ENCODE measurements around the gene DOK4. TPM values are rescaled to one million over a fixed set of nuclear protein-coding genes. Genes with fewer than 3 reads are reported as not detected.

Gene DOK4
- total and polyA plus RNA-seq, 2 donors (not counting 1 experiment from before 2014, with no cell fraction given), result 1.6 to 2.5 TPM

- Mint-ChIP-seq H3K27me3 (no peaks in the 10 kb centered on the region), H3K9me3 (ENCODE audit: insufficient read depth) (no peaks in the 10 kb centered on the region), H3K27ac (no peak overlapping the region), H3K4me1 (no peaks in the 10 kb centered on the region), H3K4me3 (no peak overlapping the region)
- TF ChIP-seq CTCF (IDR thresholded peaks at IDR 0.05) (no peak), EZH2 (IDR thresholded peaks at IDR 0.05; ENCODE audit: borderline replicate concordance, insufficient read depth, low read depth, low read length, poor library complexity, severe bottlenecking) (no peak)
- H3K79me2 ChIP-seq (ENCODE audit: control insufficient read depth, insufficient read depth, low read length), result no peaks in the 10 kb centered on the region
- H3K27ac ChIP-seq (ENCODE audit: low read length in 2 of 2), result no peak overlapping the region
- no peaks in the 10 kb centered on the region for H3K27me3 ChIP-seq (replicated peaks in 1 of 4; ENCODE audit: control extremely low read depth in 1 of 4, control insufficient read depth in 3 of 4, insufficient read depth in 4 of 4, low read length in 3 of 4)
- H3K9ac ChIP-seq (ENCODE audit: low read length), result no peak overlapping the region
- no peaks in the 10 kb centered on the region for H4K20me1 ChIP-seq (ENCODE audit: control insufficient read depth, insufficient read depth, low read length, poor library complexity, severe bottlenecking)
- H3K4me2 ChIP-seq (replicated peaks; ENCODE audit: low read depth, low read length, poor library complexity, severe bottlenecking), result no peak overlapping the region
- no peak for DNase-seq
- 94% methylated on average over 2 of the region's 5 CpGs for WGBS (ENCODE audit: insufficient coverage)
- CTCF ChIA-PET, result interaction anchor here (1.5 to 2.8 kb wide), 2 partner anchors 13 to 14 kb away, joined by 8 to 10 read pairs; no protein-coding TSS in a partner anchor
- POLR2A ChIA-PET, result interaction anchor here (0.7 kb wide), 1 partner anchor 41 kb away, joined by 4 read pairs; no protein-coding TSS in a partner anchor
- intact Hi-C loops (cut with micrococcal nuclease), result no loop called here
- H3K36me3 ChIP-seq (replicated peaks in 1 of 2; ENCODE audit: control extremely low read depth in 1 of 2, control insufficient read depth in 1 of 2, extremely low read depth in 1 of 2, insufficient read depth in 2 of 2, low read length in 1 of 2), result peaks cover 1 to 74% of the 10 kb centered on the region in 2 experiments
- no peaks in the 10 kb centered on the region for H3K9me3 ChIP-seq (ENCODE audit: control extremely low read depth in 1 of 3, control insufficient read depth in 2 of 3, insufficient read depth in 1 of 3, low read length in 2 of 3)
- no peak for ATAC-seq (ENCODE audit: low read depth)
- no peak overlapping the region for H3K4me3 ChIP-seq (ENCODE audit: control extremely low read depth in 1 of 5, extremely low read depth in 1 of 5, insufficient read depth in 1 of 5, low read depth in 2 of 5, low read length in 4 of 5)
- no peaks in the 10 kb centered on the region for H3K4me1 ChIP-seq (ENCODE audit: control insufficient read depth in 2 of 2, insufficient read depth in 2 of 2, low read length in 2 of 2)
- no peak overlapping the region for H2AFZ ChIP-seq (ENCODE audit: insufficient read depth, low read depth, low read length, poor library complexity, severe bottlenecking)
Measured at GRCh38 chr16:57430955-57431354, 55.3 kb downstream of the DOK4 start.

GRCh38 chr16:57427824-57428223 lies 58.5 kb downstream of the DOK4 start:
- H3K36me3 ChIP-seq (replicated peaks in 1 of 2; ENCODE audit: control extremely low read depth in 1 of 2, control insufficient read depth in 1 of 2, extremely low read depth in 1 of 2, insufficient read depth in 2 of 2, low read length in 1 of 2), result peaks cover 1 to 44% of the 10 kb centered on the region in 2 experiments
- ATAC-seq (ENCODE audit: low read depth) (no peak), DNase-seq (no peak)
- no peaks in the 10 kb centered on the region for H3K4me1 Mint-ChIP-seq
- no peak overlapping the region for H3K27ac Mint-ChIP-seq
- no peak overlapping the region for H3K27ac ChIP-seq (ENCODE audit: low read length in 2 of 2)
- TF ChIP-seq CTCF (IDR thresholded peaks at IDR 0.05), result no peak
- TF ChIP-seq EZH2 (IDR thresholded peaks at IDR 0.05; ENCODE audit: borderline replicate concordance, insufficient read depth, low read depth, low read length, poor library complexity, severe bottlenecking), result no peak
- H3K9me3 ChIP-seq (ENCODE audit: control extremely low read depth in 1 of 3, control insufficient read depth in 2 of 3, insufficient read depth in 1 of 3, low read length in 2 of 3), result no peaks in the 10 kb centered on the region
- no peaks in the 10 kb centered on the region for H3K27me3 ChIP-seq (replicated peaks in 1 of 4; ENCODE audit: control extremely low read depth in 1 of 4, control insufficient read depth in 3 of 4, insufficient read depth in 4 of 4, low read length in 3 of 4)
- H3K9ac ChIP-seq (ENCODE audit: low read length), result no peak overlapping the region
- ChIA-PET CTCF (no interaction called here), POLR2A (no interaction called here)
- no peaks in the 10 kb centered on the region for H3K4me1 ChIP-seq (ENCODE audit: control insufficient read depth in 2 of 2, insufficient read depth in 2 of 2, low read length in 2 of 2)
- no peak overlapping the region for H3K4me3 Mint-ChIP-seq
- H3K79me2 ChIP-seq (ENCODE audit: control insufficient read depth, insufficient read depth, low read length), result no peaks in the 10 kb centered on the region
- intact Hi-C loops (cut with micrococcal nuclease), result no loop called here
- H3K4me3 ChIP-seq (ENCODE audit: control extremely low read depth in 1 of 5, extremely low read depth in 1 of 5, insufficient read depth in 1 of 5, low read depth in 2 of 5, low read length in 4 of 5), result no peak overlapping the region
- no peaks in the 10 kb centered on the region for H4K20me1 ChIP-seq (ENCODE audit: control insufficient read depth, insufficient read depth, low read length, poor library complexity, severe bottlenecking)
- H3K27me3 Mint-ChIP-seq, result no peaks in the 10 kb centered on the region
- no peak overlapping the region for H3K4me2 ChIP-seq (replicated peaks; ENCODE audit: low read depth, low read length, poor library complexity, severe bottlenecking)
- H3K9me3 Mint-ChIP-seq (ENCODE audit: insufficient read depth), result no peaks in the 10 kb centered on the region
- H2AFZ ChIP-seq (ENCODE audit: insufficient read depth, low read depth, low read length, poor library complexity, severe bottlenecking), result no peak overlapping the region
